ENCODE results near the gene SPRED3. TPM values are rescaled to one million over a fixed set of nuclear protein-coding genes. Genes with fewer than 3 reads are reported as not detected.

Gene SPRED3
- total RNA-seq, 2 experiments from 2014 or later = 3.0 to 4.5 TPM

Other genes starting within 250 kb of the SPRED3 start
- gene DPF1, start 164.5 kb upstream of the SPRED3 start, total RNA-seq = 1 to 10 TPM in 1 of 2 experiments, under 1 TPM in 1; 0.91 to 1.2 TPM
- gene PPP1R14A, start 132.3 kb upstream of the SPRED3 start, total RNA-seq = 1 to 10 TPM; 1.6 to 1.7 TPM
- 10 to 100 TPM; 46.0 to 49.0 TPM for gene SPINT2, start 124.1 kb upstream of the SPRED3 start, total RNA-seq
- not detected for gene C19orf33, start 84.4 kb upstream of the SPRED3 start, total RNA-seq
- 10 to 100 TPM; 76.3 to 90.1 TPM for gene YIF1B, start 72.8 kb upstream of the SPRED3 start, total RNA-seq
- gene KCNK6, start 68.9 kb upstream of the SPRED3 start, total RNA-seq = 10 to 100 TPM in 1 of 2 experiments, 1 to 10 TPM in 1; 9.6 to 10.2 TPM
- gene CATSPERG, start 52.9 kb upstream of the SPRED3 start, total RNA-seq = 1 to 10 TPM; 3.3 to 3.4 TPM
- 100 to 1,000 TPM; 219 to 275 TPM for gene PSMD8, start 14.1 kb upstream of the SPRED3 start, total RNA-seq
- under 1 TPM; 0.30 to 0.51 TPM for gene GGN, start 663 bp upstream of the SPRED3 start, total RNA-seq
- 10 to 100 TPM; 19.6 to 24.8 TPM for gene FAM98C, start 14.4 kb downstream of the SPRED3 start, total RNA-seq
- gene RASGRP4, start 37.5 kb downstream of the SPRED3 start, total RNA-seq = 1 to 10 TPM; 5.6 to 5.9 TPM
- 1 to 10 TPM; 2.0 to 3.1 TPM for gene RYR1, start 45.0 kb downstream of the SPRED3 start, total RNA-seq
- 100 to 1,000 TPM; 195 to 198 TPM for gene MAP4K1, start 229.3 kb downstream of the SPRED3 start, total RNA-seq
- 100 to 1,000 TPM; 269 to 297 TPM for gene EIF3K, start 230.5 kb downstream of the SPRED3 start, total RNA-seq